GM19351 (cell line): ENCODE data around the gene SSB.
A peak's percentile ranks its signal among the peaks of the same experiment; 100 is the strongest.
"Not testable (repeated sequence)": the region's sequence is repeated elsewhere in the genome, so short reads cannot be mapped to it uniquely, and the experiment has no call there.

Source experiments
- ATAC-seq: cut with Tn5 transposase; IDR thresholded peaks from one replicate; pipeline ENCODE4 v1.9.1; 2021; ENCODE audit warnings: mild to moderate bottlenecking, moderate library complexity; ENCODE audit not compliant: unreplicated experiment

SSB gene

DNA sequence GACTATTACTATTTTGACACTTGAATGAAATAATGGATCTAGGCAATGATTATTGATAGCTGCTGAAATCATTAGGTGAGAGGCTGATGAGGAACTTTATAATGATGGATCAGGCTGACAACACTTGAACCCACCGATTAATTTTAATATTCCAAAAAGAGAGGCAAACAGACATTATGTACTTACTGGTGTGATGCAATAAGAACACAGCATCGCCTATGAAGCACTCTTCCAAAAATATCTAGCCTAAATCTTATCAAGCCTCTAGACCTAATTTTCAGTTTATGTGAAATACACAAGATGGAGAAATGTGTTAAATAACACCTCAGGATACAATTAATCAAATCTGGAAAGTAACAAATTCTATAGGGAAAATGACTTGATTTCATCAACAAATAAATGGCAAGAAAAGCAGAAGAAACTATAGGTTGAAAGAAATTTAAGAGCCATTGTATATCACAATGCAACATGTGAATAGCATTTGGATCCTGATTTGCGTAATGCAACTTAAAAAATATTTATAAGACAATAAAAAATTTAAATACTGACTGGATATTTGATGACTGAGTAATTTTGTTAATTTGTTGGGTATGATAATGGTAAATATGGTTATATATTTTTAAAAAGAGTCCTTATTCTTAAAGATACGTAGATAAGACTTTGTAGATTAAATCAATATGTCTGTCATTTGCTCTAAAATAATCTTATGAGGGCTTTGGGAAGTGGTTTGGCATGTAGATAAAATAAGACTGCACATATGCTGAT is 17.2 kb upstream of the SSB start:
- no peak for ATAC-seq

DNA sequence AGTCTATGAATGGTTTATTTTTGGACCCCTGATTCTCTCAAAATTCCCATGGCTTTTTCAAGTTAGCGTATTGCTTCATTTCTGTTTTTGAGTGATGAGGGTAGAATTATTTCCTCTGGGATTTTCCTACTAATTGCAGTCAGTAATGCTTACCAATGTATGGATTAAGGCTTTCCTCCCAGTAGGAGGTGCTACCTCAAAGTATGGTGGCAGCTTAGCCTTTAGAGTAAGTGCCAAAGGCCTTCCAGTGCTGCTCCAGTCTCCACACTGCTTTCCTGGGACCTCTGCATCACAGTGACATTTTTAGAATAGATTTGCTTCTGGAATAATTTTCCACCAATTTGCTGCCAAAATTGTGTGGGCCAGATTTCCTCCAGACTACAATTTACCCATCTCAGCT is 16.2 kb upstream of the SSB start:
- ATAC-seq = no peak

DNA sequence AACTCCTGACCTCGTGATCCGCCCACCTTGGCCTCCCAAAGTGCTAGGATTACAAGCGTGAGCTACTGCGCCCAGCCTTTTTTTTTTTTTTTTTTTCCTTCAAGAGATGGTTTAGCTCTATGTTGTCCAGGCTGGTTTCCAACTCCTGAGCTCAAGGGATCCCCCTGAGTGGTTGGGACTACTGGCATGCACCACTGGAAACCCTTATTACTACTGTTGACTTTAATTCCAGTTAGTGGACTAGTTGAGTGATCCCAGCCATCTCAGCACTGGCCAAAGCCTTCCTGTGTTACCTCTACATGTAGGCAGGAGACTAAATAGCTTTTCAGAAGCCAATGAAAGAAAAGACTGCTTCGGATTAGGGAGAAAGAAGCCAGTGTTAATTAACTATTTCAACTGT is 8.1 kb upstream of the SSB start:
- ATAC-seq = no peak

DNA sequence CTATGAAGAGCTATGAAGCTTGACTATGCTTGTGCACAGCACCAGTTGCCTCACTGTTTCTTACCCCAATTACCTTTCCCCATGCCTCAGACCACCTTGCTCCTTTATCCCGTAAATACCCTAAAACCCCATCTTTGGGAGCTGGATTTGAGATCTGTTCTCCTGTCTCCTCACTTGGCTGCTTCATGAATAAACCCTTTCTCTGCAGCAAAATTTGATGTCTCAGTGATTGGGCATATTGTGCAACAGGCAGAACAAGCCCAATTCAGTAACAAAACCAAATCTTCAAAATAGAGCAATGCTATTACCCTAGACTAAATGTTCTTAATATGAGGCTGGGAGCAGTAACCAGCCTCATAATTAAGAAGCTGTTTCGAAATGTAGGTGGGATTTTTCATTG is 3.5 kb upstream of the SSB start:
- no peak for ATAC-seq

DNA sequence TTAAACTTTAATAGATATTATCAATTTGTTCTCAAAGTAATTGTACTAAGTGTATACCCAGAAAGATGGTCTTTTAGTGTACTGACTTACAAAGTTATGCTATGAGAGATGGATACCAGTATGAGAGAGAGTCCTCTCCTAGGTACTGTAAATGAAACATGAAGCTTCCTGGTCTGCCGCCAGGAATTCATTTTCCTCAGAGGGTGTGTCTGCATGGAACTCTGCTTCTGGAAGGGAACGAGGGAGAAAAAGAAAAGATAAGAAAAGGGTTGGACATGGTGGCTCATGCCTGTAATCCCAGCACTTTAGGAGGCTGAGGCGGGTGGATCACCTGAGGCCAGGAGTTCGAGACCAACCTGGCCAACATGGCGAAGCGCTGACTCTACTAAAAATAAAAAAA is 2.2 kb upstream of the SSB start:
- ATAC-seq = no peak

DNA sequence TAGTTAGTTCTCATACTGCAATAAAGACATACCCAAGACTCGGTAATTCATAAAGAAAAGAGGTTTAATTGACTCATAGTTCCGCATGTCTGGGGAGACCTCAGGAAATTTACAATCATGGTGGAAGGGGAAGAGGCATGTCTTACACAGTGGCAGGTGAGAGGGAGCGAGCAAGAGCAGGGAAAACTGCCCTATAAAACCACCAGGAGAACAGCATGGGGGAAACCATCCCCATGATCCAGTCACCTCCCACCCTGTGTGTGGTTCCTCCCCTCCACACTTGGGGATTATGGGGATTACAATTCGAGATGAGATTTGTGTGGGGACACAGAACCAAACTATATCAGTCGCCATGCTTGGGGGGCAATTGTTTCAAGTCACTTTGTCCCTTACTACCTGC is 1.1 kb upstream of the SSB start:
- no peak for ATAC-seq

DNA sequence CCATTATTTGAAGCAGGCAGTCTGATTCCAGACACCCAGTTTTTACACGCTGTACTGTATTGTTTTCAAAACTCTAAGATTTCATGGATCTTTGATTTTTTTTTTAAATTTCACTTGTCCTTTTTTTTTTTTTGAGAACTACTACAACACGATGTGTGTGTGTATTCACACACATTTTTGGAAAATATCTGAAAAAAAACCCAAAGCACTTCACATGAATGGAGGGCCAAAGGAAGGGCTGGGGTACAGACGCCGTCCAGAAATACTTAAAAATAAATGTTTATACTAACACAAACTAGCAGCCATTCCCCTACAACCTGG is 314 bp upstream of the SSB start:
- no peak for ATAC-seq

DNA sequence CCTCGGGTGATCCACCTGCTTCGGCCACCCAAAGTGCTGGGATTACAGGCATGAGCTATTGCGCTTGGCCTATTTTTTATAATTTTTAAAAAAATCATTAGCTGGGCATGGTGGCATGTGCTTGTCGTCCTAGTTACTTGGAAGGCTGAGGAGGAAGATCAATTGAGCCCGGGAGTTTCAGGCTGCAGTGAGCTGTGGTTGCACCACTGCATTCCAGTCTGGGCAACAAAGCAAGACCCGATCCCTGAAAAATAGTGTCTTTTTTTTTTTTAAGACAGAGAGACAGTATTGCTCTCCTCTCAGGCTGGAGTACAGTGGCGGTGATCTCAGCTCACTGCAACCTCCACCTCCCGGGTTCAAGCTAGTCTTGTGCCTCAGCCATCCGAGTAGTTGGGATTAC is 4.8 kb downstream of the SSB start:
- no peak for ATAC-seq

DNA sequence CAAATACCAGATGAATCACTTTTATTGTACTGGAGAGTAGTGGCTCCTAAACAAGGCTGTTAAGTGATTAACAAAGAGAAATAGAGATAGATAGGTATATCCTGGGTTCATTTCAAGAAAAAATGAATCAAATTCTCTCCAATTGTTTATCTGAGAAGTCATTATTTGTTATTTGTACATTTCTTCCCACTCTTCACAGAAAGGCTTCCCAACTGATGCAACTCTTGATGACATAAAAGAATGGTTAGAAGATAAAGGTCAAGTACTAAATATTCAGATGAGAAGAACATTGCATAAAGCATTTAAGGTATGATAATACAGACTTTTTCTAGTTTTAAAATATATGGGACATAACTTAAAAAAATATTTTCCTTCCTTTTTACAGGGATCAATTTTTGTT is 7.9 kb downstream of the SSB start:
- no peak for ATAC-seq

DNA sequence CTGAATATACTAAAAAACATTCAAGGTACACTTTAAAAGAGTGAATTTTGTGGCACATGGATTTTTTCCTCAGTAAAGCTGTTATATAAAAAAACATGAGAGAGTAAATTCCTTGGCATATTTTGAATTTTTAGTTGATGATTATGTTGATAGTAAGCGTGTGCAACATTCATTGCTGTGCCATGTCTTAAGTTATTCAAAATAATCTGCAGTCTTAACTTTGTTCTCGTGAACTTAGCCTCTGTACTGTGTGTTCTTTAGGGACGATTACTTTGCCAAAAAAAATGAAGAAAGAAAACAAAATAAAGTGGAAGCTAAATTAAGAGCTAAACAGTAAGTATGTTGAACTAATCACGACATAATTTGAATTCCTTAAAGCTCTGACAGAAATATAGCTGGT is 9.6 kb downstream of the SSB start:
- no peak for ATAC-seq

DNA sequence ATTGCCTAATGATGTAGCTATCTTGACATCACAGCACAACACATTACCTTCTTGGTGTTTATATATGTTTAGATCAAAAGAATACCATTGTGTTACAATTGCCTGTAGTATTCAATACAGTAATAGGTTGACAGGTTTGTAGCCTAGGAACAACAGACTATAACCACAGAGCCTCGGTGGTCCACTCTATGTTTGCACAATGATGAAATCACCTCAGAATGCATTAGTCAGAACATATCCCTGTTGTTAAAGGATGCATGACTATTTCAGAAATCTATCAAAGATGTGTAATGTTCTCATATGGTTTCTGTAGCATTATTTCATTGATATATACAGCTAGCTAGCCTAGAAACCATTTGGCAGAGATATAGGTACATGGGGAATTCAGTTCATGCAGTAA is 17.2 kb downstream of the SSB start:
- no peak for ATAC-seq

DNA sequence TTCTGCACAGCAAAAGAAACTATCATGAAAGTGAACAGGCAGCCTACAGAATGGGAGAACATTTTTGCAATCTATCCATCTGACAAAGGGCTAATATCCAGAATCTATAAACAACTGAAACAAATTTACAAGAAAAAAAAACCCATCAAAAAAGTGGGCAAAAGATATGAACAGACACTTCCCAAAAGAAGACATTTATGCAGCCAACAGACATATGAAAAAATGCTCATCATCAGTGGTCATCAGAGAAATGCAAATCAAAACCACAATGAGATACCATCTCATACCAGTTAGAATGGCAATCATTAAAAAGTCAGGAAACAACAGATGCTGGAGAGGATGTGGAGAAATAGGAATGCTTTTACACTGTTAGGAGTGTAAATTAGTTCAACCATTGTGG is 18.3 kb downstream of the SSB start:
- ATAC-seq = not testable (repeated sequence)

DNA sequence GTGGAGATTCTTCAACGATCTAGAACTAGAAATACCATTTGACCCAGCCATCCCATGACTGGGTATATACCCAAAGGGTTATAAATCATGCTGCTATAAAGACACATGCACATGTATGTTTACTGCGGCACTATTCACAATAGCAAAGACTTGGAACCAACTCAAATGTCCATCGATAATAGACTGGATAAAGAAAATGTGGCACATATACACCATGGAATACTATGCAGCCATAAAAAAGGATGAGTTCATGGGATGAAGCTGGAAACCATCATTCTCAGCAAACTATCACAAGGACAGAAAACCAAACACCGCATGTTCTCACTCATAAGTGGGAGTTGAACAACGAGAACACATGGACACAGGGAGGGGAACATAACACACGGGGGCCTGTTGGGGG is 18.7 kb downstream of the SSB start:
- not testable (repeated sequence) for ATAC-seq

DNA sequence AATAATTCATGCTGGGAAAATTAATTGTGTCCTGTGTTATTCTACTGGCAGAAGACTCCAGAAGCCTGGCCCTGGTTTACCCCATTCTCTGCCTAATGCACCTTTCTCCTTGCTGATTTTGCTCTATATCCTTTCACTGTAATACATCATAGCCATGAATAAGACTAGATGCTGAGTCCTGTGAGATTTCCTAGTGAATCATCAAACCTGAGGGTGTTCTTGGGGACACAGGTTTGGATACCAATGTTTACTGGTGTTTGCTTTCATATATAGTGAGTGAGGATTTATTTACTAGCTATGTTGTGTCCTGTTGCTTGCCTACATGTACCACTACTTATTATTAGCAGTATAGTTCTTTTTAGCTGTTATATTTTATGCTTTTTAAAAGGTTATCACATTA is 19.6 kb downstream of the SSB start:
- no peak for ATAC-seq

DNA sequence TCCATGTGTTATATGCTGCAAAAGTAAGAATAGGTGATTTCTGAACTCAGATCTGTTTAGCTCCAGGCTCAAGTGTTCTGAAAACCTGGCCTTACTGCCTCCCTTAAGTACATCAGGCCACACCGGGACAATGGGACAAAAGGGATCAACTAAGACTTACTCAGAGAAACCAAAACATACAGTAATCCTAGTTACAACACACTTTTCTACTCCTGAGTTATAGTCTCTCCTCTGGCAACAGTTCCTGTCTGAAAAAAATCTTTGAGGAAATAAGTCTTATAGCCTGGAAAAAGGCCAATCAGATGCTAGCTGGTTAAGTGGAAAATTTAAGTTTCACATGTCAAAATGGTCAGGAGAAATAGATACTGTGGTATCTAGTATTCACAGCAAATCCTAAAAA is 20.4 kb downstream of the SSB start:
- no peak for ATAC-seq

DNA sequence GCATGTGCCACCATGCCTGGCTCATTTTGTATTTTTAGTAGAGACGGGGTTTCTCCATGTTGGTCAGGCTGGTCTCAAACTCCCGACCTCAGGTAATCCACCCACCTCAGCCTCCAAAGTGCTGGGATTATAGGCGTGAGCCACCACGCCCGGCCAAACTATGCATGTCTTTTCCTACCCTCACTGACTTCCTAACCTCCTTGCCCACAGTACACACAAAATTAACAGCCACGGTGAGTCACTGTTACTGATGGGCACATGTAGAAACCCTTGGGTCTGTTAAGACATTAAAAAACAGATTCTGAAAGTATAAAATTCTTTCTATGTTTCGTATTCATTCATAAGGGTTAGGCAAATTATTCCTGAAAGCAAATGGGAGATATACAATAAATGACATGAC is 21.4 kb downstream of the SSB start:
- ATAC-seq = not testable (repeated sequence)

DNA sequence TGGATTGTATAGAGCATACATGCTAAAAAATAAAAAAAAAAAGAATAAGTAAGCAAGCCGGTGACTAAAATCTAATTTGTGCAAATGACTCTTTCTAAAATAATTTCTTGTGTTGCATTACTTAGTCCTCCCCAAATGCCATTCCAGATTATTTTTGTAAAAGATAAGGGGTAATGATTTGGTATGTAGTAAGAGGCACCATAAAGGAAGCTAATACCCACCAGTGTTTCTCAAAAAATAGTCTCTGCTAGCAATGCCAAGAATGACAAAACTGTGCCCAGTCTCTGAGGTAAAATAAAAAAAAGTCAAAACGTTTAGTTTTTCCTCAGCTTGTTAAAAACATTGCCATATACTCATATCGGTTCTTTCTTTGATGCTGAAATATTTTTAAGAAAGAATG is 23.4 kb downstream of the SSB start:
- no peak for ATAC-seq

DNA sequence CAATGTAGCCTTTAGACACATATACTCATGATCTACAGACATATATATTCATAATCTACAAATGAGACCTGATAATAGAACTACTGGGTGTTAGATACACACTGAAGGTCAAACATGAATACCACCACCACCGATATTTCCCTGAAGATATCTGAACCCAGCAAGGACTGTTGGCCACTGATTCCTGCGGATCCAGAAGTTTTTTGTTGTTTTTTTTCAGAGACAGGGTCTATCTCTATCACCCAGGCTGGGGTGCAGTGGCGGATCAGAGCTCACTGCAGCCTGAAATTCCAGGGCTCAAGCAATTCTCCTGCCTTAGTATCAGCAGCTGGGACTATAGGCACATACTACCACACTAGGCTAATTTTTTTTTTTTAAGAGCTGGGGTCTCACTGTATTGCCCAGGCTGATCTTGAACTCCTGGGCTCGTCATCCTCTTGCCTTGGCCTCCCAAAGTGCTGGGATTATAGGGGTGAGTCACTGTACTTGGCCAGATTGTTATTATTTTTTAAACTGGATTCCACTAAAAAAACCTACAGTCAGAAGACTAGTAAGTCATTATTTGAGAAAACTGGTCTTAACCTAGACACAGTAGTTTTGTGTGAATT is 24.2 kb downstream of the SSB start:
- no peak for ATAC-seq

DNA sequence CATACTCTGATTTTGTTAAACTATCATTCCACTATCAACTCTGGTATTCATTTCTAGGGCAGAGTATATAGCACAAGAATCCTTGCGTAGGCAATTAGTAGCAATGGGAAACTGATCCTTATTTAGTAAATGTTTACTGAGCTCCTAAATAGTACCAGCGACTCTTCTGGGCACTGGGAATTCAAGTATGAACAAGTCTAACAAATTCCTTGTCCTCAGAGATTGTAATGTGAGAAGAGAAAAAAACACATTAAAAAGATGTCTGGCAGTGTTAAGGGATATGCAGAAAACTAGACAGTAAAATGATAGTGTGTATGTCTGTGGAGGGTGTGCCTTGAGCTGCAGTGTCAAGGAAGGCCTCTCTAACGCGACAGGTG is 25.3 kb downstream of the SSB start:
- ATAC-seq = no peak

DNA sequence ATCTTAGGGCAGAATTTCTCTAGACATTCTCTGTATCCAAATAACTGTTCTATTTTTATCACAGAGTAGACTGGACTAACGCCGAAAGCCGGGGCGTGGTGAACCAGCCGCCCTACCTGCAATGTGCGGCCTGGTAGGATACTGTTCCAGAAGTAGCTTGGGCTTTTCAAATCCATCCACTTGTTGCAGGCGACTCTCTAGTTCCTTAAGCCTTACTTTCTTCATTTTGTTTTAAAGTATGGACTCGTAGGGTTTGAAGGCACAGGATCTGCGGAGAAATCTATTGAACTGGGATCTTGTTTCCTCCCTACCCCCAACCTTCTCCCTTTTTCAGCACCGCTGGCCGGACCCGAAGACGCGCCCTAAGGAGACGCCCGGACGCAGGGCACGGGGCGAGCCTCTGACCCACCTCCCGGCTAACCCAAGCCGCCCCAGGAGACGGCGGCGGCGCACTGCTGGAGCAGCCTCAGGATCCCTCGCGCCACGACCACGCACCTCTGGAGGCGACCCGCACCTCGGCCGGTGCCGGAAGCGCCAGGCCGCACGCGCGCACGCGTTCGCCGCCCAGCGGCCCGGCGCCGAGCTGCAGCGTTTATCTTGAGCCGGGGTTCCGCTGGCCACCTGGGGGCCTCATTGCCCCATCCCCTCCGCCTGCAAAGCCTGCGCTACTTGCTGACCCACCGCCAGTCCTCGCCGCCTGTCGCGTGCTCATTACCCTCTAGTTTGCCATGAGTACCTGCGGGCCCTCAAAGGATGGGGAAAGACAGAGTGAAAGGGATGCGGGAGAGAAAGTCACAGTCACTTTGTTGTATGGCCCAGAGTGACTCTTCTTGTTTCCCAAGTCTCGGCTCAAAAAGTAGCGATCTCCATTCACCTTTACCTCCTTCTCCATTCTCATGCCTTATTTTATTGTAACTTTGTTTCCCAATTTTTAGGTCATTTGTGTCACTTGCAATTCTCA is 26.0 kb downstream of the SSB start, which contains the start of gene METTL5:
Gene METTL5 (minus strand): TSS at position 533 of the 961 bp plus-strand sequence. CDS start 308 bp downstream, at position 225.
- ATAC-seq = peak; percentile 63

DNA sequence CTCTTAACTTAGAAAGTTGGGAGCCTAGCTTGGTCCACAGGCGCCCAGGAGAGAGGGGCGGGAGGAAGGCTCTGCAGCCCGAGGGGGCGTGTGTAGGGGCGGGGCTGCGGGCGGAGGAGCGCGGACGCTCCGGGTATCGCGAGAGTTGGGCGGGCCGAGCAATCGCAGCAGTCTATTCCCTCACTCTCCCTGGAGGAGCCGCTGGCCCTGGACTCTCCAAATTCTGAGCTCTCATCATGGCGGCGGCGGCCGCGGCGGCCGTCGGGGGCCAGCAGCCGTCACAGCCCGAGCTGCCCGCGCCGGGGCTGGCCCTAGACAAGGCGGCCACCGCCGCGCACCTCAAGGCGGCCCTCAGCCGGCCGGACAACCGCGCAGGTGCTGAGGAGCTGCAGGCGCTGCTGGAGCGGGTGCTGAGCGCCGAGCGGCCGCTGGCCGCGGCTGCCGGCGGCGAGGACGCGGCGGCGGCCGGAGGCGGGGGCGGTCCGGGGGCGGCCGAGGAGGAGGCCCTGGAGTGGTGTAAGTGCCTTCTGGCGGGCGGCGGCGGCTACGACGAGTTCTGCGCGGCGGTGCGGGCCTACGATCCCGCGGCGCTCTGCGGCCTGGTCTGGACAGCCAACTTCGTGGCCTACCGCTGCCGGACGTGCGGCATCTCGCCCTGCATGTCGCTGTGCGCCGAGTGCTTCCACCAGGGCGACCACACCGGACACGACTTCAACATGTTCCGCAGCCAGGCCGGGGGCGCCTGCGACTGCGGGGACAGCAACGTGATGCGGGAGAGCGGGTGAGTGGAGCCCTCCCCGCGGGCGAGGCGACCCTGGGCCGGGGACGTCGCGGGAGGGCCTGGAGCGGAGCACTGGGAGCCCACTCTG is 28.8 kb downstream of the SSB start, which contains the start of gene UBR3:
Gene UBR3 (plus strand): TSS at position 183 of the 869 bp plus-strand sequence. CDS start 54 bp downstream, at position 237.
- peak; percentile 67 for ATAC-seq
